K562 (cell line): ENCODE results near the gene CYSRT1. TPM values are rescaled to one million over a fixed set of nuclear protein-coding genes. Genes with fewer than 3 reads are reported as not detected.

Source experiments
- ARID3B ChIP-seq: fragments of 250-450 bp; sonication (Bioruptor Pico); IDR thresholded peaks from 2 replicates; pipeline ENCODE4 v1.4.0; 2020; ENCODE audit warnings: borderline replicate concordance
- ARNT ChIP-seq, 2 experiments: fragments of 450-650 bp; IDR thresholded peaks; 2 replicates each; pipeline ENCODE4 v1.6.1; 2016; ENCODE audit warnings: mild to moderate bottlenecking in 1 of 2
- ELF4 ChIP-seq: fragments of 450-650 bp; formaldehyde crosslinking; IDR thresholded peaks from 2 replicates; pipeline ENCODE4 v1.4.0; 2022; ENCODE audit warnings: missing genetic modification characterization
- GTF3C2 ChIP-seq: IDR thresholded peaks from 3 replicates; pipeline ENCODE4 v1.6.1; 2011; ENCODE audit warnings: borderline replicate concordance, mild to moderate bottlenecking, moderate library complexity; ENCODE audit not compliant: insufficient read length; ENCODE audit errors: extremely low read depth
- ILK ChIP-seq: fragments of 450-650 bp; IDR thresholded peaks from 2 replicates; pipeline ENCODE4 v1.6.1; 2016; ENCODE audit warnings: missing genetic modification characterization, low read depth, mild to moderate bottlenecking, missing compliant biosample characterization, moderate library complexity, borderline replicate concordance
- KAT8 ChIP-seq: fragments of 450-650 bp; IDR thresholded peaks from 2 replicates; pipeline ENCODE4 v1.6.1; 2016; ENCODE audit warnings: low read depth, mild to moderate bottlenecking
- KDM1A ChIP-seq, 2 experiments: fragments of 450-650 bp; IDR thresholded peaks; 2 replicates each; pipeline ENCODE4 v1.6.1; 2016; ENCODE audit warnings: mild to moderate bottlenecking in 2 of 2
- MTA3 ChIP-seq: fragments of 450-650 bp; formaldehyde crosslinking; IDR thresholded peaks from 2 replicates; pipeline ENCODE4 v1.6.1; 2017; ENCODE audit warnings: mild to moderate bottlenecking, borderline replicate concordance
- MYC ChIP-seq, 2 experiments: fragments of 250-450 bp in 1 of 2; sonication (Bioruptor Pico) in 1 of 2; IDR thresholded peaks; 2 replicates each; pipeline versions ENCODE4 v1.5.1 to v1.6.1; 2012 to 2021; ENCODE audit warnings: low read depth in 2 of 2, borderline replicate concordance in 1 of 2, improper control_type of control experiment in 1 of 2, low read length in 1 of 2, mild to moderate bottlenecking in 1 of 2, moderate library complexity in 1 of 2
- PHTF2 ChIP-seq: fragments of 250-450 bp; sonication (Bioruptor Pico); IDR thresholded peaks from 2 replicates; pipeline ENCODE4 v1.5.0; 2021; ENCODE audit warnings: mild to moderate bottlenecking
- POU5F1 ChIP-seq: fragments of 150-350 bp; IDR thresholded peaks from 2 replicates; pipeline ENCODE4 v1.6.1; 2014; ENCODE audit warnings: borderline replicate concordance, low read length, low read depth, mild to moderate bottlenecking; ENCODE audit not compliant: partially characterized antibody
- SMAD4 ChIP-seq: fragments of 250-450 bp; sonication (Bioruptor Pico); conservative IDR thresholded peaks from 2 replicates; pipeline ENCODE4 v1.8.0; 2021; ENCODE audit warnings: inconsistent platforms, mild to moderate bottlenecking, moderate library complexity
- SRSF3 ChIP-seq: fragments of 200-400 bp; formaldehyde crosslinking; IDR thresholded peaks from 2 replicates; pipeline ENCODE4 v1.6.1; 2016; ENCODE audit warnings: mild to moderate bottlenecking, low read length, moderate library complexity; ENCODE audit not compliant: insufficient read depth
- ZBTB11 ChIP-seq, 3 experiments: fragments of 200-800 bp in 1 of 3; fragments of 250-450 bp in 1 of 3; fragments of 450-650 bp in 1 of 3; sonication (Bioruptor Pico) in 1 of 3; sonication (Bioruptor generic) in 1 of 3; formaldehyde crosslinking in 1 of 3; IDR thresholded peaks; 2 replicates each; pipeline versions ENCODE4 v1.6.1 to v1.8.0; 2016 to 2022; ENCODE audit warnings: mild to moderate bottlenecking in 2 of 3, missing genetic modification characterization in 2 of 3, missing compliant biosample characterization in 1 of 3, moderate library complexity in 1 of 3
- ZFP1 ChIP-seq: fragments of 450-650 bp; formaldehyde crosslinking; IDR thresholded peaks from 2 replicates; pipeline ENCODE4 v1.4.0; 2020; ENCODE audit warnings: mild to moderate bottlenecking, mixed read lengths
- ZFP36 ChIP-seq: fragments of 150-350 bp; IDR thresholded peaks from 2 replicates; pipeline ENCODE4 v1.6.1; 2018; ENCODE audit warnings: low read length, low read depth; ENCODE audit not compliant: partially characterized antibody
- ZNF140 ChIP-seq: fragments of 250-450 bp; sonication (Bioruptor Pico); IDR thresholded peaks from 2 replicates; pipeline ENCODE4 v1.8.0; 2021; ENCODE audit warnings: moderate library complexity, mild to moderate bottlenecking, inconsistent platforms
- ZNF174 ChIP-seq: fragments of 250-450 bp; sonication (Bioruptor Pico); IDR thresholded peaks from 2 replicates; pipeline ENCODE4 v1.4.0; 2020; ENCODE audit warnings: mild to moderate bottlenecking
- ZNF445 ChIP-seq: fragments of 250-450 bp; sonication (Bioruptor Pico); IDR thresholded peaks from 2 replicates; pipeline ENCODE4 v1.4.0; 2020; ENCODE audit warnings: low read depth, mild to moderate bottlenecking, moderate library complexity
- polyA plus RNA-seq, 8 experiments: library from polyadenylated mRNA; depleted of rRNA in 4 of 8; stranded (reverse) in 5 of 8; unstranded in 3 of 8; fragments of >200 nt; fragmentation: Nextera tagmentation in 2 of 8; fragmentation: Illumina TruSeq in 1 of 8; extraction: Ambion mirVana in 2 of 8; extraction: Trizol in 1 of 8; gene quantifications; 2 replicates each; pipeline versions ENCODE4 v1.2.1 to v1.2.3, GENCODE V29; 2011 to 2014; ENCODE audit warnings: inconsistent platforms in 1 of 8, missing spikeins in 1 of 8
- total RNA-seq, 7 experiments: library from RNA; depleted of rRNA in 6 of 7; stranded (reverse); fragments of >200 nt in 6 of 7; fragmentation: Illumina TruSeq in 2 of 7; extraction: Trizol in 2 of 7; gene quantifications; 2 replicates each; pipeline versions ENCODE4 v1.2.1 to v1.2.3, GENCODE V29; 2011 to 2021; ENCODE audit warnings: low replicate concordance in 1 of 7

Gene CYSRT1
- total and polyA plus RNA-seq, 9 of the 15 experiments (the other 6 are each of a cell fraction or from before 2014, with no cell fraction given) = 0.04 to 1.4 (median 0.42) TPM; not detected in 3

GRCh38 chr9:137236238-137236935, 11.4 kb downstream of the CYSRT1 start (continued):
- TF ChIP-seq ZBTB11 (CRISPR knock-in tag; IDR thresholded peaks at IDR 0.05) (no peak), ARNT (IDR thresholded peaks at IDR 0.05) (no peak), SRSF3 (no peak), POU5F1 (peak; percentile 53), ZNF174 (CRISPR knock-in tag) (no peak), MTA3 (peak; percentile 77), PHTF2 (CRISPR knock-in tag) (no peak), MYC (IDR thresholded peaks at IDR 0.05; ENCODE audit: low read depth, low read length) (peak; percentile 72), MYC (CRISPR knock-in tag; IDR thresholded peaks at IDR 0.05; ENCODE audit: borderline replicate concordance, low read depth) (no peak), ZNF445 (CRISPR knock-in tag) (no peak), GTF3C2 (no peak), ARID3B (CRISPR knock-in tag) (no peak), SMAD4 (CRISPR knock-in tag) (peak; percentile 95), ELF4 (CRISPR knock-in tag) (no peak), ZNF140 (CRISPR knock-in tag) (no peak), ZFP36 (no peak), ZFP1 (CRISPR knock-in tag) (no peak), KDM1A (IDR thresholded peaks at IDR 0.05) (no peak), KAT8 (no peak), ILK (tag) (no peak)
